Activated T-cell treated with anti-CD3 and anti-CD28 coated beads, Interleukin-2, amount 50 U/mL, for 24 hours (primary cell): ENCODE data around the gene CSF2.

Experiments used
- DNase-seq: peaks from one replicate; pipeline ENCODE4 v3.0.0-alpha.2; 2020
- H3K27ac Mint-ChIP-seq: 2 replicates; pipeline ENCODE4 v1.8.0; 2020; ENCODE audit warnings: mild to moderate bottlenecking, mixed read lengths
- H3K27me3 Mint-ChIP-seq: 2 replicates; pipeline ENCODE4 v1.8.0; 2020; ENCODE audit warnings: mixed read lengths
- H3K36me3 Mint-ChIP-seq: 2 replicates; pipeline ENCODE4 v1.8.0; 2020; ENCODE audit warnings: low read depth, mixed read lengths
- H3K4me1 Mint-ChIP-seq: 2 replicates; pipeline ENCODE4 v1.8.0; 2020; ENCODE audit warnings: low read depth, mixed read lengths
- H3K4me3 Mint-ChIP-seq: 2 replicates; pipeline ENCODE4 v1.8.0; 2020; ENCODE audit warnings: mild to moderate bottlenecking, moderate library complexity, mixed read lengths
- H3K9me3 Mint-ChIP-seq: 2 replicates; pipeline ENCODE4 v1.8.0; 2020; ENCODE audit warnings: mixed read lengths

The CSF2 gene

DNA sequence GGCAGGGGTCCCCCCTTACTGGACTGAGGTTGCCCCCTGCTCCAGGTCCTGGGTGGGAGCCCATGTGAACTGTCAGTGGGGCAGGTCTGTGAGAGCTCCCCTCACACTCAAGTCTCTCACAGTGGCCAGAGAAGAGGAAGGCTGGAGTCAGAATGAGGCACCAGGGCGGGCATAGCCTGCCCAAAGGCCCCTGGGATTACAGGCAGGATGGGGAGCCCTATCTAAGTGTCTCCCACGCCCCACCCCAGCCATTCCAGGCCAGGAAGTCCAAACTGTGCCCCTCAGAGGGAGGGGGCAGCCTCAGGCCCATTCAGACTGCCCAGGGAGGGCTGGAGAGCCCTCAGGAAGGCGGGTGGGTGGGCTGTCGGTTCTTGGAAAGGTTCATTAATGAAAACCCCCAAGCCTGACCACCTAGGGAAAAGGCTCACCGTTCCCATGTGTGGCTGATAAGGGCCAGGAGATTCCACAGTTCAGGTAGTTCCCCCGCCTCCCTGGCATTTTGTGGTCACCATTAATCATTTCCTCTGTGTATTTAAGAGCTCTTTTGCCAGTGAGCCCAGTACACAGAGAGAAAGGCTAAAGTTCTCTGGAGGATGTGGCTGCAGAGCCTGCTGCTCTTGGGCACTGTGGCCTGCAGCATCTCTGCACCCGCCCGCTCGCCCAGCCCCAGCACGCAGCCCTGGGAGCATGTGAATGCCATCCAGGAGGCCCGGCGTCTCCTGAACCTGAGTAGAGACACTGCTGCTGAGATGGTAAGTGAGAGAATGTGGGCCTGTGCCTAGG lies at the start of gene CSF2:
Gene CSF2 (plus strand): TSS at position 559 of the 783 bp plus-strand sequence. CDS start 35 bp downstream, at position 594.
- DNase-seq: peak; percentile 48
- Mint-ChIP-seq H3K27ac (peak within 1 kb of the TSS; percentile 47), H3K27me3 (no peaks in the 10 kb centered on the region), H3K4me3 (peak within 1 kb of the TSS; percentile 77), H3K9me3 (no peaks in the 10 kb centered on the region), H3K4me1 (peaks cover 74% of the 10 kb centered on the region), H3K36me3 (peaks cover 18% of the 10 kb centered on the region)

DNA sequence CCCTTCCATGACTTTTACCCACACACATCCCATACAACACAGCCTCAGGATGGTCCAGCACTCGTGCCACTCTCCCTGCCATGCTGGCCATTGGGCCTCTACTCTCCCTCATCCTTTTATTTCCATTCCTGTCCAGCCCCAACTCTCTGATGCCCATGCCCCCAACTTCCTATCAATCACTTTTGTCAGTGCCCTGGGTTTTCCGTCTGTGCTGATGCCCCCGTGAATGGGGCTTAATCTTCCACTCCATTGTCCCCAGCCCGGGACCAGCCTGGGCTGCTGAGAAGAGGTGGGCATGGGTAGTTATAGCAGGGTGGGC lies 49.5 kb upstream of the CSF2 start:
- Mint-ChIP-seq H3K4me3 (no peak overlapping the region), H3K9me3 (no peaks in the 10 kb centered on the region)
- DNase-seq: no peak

DNA sequence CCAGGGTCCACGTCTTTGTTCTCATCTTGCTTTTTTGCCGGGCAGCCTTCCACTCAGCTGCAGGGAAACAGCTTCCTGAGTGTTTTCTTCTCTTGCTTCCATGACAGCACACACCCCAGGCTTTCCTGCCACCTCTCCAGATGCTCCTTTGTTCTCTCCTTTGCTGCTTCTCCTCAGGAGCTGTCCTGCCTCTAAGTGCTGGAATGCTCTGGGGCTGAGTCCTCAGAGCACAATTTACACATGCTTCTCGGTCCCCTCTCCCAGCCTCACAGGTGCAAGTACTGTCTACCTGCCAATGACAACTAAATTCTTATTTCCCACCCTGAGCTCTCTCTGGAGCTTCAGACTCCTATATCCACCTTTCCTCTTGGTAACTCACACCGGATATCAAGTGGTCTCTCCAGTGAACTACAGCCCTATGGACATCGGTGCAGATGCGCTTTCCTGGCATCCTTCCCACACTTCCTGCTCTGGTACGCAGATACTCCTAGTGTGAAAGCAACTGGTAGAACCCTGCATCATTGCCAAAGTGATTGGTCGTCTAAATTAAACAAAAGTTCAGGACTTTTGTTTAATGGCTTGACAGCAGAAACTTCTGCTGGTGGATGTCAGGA lies 48.7 kb upstream of the CSF2 start:
- Mint-ChIP-seq H3K36me3 (no peaks in the 10 kb centered on the region), H3K4me3 (no peak overlapping the region), H3K27ac (no peak overlapping the region), H3K27me3 (no peaks in the 10 kb centered on the region), H3K9me3 (no peaks in the 10 kb centered on the region), H3K4me1 (peaks cover 21% of the 10 kb centered on the region)
- DNase-seq: peak; percentile 28

More for the DNA sequence above, 49.5 kb upstream of the CSF2 start:
- Mint-ChIP-seq H3K36me3 (no peaks in the 10 kb centered on the region), H3K27me3 (no peaks in the 10 kb centered on the region), H3K27ac (no peak overlapping the region), H3K4me1 (peaks cover 25% of the 10 kb centered on the region)

DNA sequence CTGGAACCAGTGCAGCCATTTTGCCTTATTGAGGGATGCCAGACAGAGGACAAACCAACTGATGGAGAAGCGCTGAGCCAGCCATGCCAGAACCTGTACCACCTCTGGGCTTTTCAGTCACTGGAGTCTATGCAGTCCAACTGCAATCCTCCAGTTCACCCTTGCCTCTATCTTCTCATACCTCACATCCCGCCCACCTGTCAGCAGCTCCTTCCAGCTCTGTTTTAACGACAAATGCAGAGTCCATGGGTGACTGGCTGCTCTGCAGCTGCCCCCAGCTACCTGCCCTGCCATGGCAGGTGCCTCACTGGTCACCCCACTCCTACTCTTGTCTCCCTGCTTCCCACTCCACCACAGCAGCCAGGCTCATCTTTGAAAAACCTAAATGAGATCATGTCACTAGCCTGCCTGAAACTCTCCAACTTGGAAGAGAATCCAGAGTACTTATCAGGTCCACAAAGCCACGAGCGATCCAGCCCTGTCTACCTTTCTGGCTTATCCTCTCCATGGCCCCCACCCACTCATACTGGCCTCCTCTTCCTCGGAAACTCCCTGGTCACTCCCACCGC lies 48.1 kb upstream of the CSF2 start:
- Mint-ChIP-seq H3K36me3 (no peaks in the 10 kb centered on the region), H3K27ac (no peak overlapping the region), H3K4me1 (peaks cover 15% of the 10 kb centered on the region), H3K9me3 (no peaks in the 10 kb centered on the region), H3K27me3 (no peaks in the 10 kb centered on the region), H3K4me3 (no peak overlapping the region)
- DNase-seq: peak; percentile 34

DNA sequence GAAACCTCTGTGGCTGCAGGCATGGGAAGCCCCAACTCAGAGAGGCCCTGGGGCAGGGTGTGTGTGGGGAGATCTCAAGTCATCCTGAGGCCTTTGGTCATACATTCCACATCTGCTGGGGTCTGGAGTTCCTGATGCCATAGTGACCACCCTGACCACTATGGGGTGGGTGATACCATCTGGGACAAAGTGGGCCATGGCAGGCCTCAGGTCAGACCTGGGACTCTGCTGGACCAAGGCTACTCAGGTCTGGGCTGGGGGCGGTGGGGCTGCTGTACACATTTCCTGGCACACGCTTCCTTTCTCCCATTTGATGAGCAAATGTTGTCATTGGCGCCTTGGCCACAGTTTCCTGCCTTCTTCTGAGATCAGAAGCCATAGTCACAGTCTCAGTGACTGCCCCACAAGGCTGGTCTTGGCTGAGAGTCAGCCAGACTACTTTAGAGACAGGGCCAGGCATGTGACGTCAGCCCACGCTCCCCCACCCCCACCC lies 47.0 kb upstream of the CSF2 start:
- DNase-seq: peak; percentile 57
- H3K36me3 Mint-ChIP-seq: no peaks in the 10 kb centered on the region
- H3K9me3 Mint-ChIP-seq: no peaks in the 10 kb centered on the region
- H3K4me1 Mint-ChIP-seq: peaks cover 7% of the 10 kb centered on the region
- H3K4me3 Mint-ChIP-seq: no peak overlapping the region
- no peaks in the 10 kb centered on the region for H3K27me3 Mint-ChIP-seq
- H3K27ac Mint-ChIP-seq: no peak overlapping the region

DNA sequence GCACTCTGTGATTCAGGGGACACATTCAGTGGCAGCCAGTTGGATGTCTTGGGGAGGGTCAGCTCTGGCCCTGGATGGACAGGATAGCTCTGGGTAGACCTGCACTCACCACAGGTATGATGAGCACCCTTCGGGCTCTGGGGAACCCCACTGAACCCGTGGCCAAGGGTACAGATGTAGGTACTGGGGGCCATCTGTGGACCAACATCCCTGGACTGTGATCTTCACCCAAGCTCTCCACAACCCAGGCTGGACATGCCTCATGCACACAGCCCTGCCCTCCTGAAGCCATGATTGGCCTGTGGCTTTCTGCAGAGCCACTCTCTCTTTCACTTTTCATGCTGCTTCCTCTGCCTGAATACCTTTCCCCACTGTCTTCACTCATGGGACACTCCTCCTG lies 46.6 kb upstream of the CSF2 start:
- Mint-ChIP-seq H3K27me3 (no peaks in the 10 kb centered on the region), H3K36me3 (no peaks in the 10 kb centered on the region), H3K4me1 (peaks cover 7% of the 10 kb centered on the region), H3K4me3 (no peak overlapping the region), H3K27ac (no peak overlapping the region), H3K9me3 (no peaks in the 10 kb centered on the region)
- no peak for DNase-seq

DNA sequence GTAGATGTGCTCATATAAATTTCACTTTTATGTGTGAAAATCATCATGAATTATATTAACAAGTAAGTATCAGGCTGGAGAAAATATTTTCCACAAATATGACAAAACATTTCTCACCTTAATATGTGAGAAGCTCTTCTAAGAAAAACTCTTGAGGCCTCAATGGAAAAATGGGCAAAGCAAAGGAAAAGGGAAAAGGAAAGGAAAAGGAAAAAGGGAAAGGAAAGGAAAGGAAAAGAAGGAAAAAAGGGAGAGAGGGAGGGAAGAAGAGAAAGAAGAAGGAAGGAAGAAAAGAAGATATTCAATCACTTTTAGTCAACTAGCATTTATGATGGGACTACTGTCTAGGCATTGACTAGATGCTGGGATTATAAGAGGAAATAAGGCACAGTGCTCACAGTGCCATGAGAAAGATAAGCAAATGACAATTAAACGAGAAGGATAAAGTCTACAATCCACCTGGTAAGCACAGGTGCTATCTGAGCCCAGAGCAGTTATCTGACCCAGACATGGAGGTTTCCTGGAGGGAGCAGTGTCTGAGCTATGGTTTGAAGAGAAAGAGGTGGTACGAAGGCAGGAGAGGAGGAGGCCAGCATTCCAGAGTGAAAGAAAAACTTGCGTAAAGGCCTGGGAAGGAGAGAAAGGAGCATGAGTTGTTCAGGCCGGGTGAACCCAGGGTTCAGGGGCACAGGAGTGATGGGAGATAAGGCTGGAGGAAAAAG lies 43.8 kb upstream of the CSF2 start:
- no peaks in the 10 kb centered on the region for H3K36me3 Mint-ChIP-seq
- DNase-seq: no peak
- peaks cover 7% of the 10 kb centered on the region for H3K4me1 Mint-ChIP-seq
- H3K27ac Mint-ChIP-seq: no peak overlapping the region
- H3K9me3 Mint-ChIP-seq: peaks cover 5% of the 10 kb centered on the region
- H3K27me3 Mint-ChIP-seq: peaks cover 2% of the 10 kb centered on the region
- H3K4me3 Mint-ChIP-seq: no peak overlapping the region

DNA sequence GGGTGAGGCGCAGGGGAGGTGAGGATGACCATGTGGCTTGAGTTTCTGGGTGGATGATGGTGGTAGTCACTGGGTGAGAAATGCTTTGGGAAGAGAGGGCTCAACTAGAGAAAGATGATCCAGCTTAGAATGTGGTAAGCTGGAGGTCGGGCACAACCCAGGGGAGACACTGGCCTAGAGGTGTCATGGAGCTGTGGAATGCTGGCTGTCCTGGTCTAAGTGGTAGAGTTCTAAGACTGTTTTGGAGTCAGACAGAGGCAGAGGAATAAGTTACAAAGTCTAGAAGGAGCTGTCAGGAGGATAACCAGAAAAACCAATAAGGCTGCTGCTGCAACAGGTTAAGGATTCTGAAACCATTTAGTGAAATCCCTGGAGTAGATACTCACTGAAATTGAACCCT lies 43.0 kb upstream of the CSF2 start:
- Mint-ChIP-seq H3K27me3 (peaks cover 2% of the 10 kb centered on the region), H3K4me3 (no peak overlapping the region), H3K4me1 (peaks cover 7% of the 10 kb centered on the region), H3K27ac (no peak overlapping the region), H3K36me3 (no peaks in the 10 kb centered on the region), H3K9me3 (peaks cover 5% of the 10 kb centered on the region)
- no peak for DNase-seq

DNA sequence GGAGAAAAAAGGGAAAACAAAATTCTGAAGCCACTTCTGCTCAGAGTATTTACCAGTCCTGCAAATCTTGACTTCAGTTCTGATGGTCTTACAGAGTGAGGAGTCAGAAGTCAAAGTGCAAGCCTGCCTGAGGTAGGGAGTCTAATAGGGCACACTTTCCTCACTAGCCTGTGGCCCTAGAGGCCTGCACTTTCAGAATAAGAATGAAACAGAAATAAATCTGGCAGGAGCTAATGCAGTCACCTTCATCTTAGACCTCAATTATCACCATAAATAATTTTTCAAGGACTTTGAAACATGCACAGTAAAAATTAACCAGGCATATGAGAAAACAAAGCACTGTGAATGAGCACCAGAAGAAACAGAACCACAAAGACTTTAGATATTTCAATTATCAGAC lies 41.4 kb upstream of the CSF2 start:
- Mint-ChIP-seq H3K27ac (no peak overlapping the region), H3K27me3 (peaks cover 2% of the 10 kb centered on the region), H3K36me3 (no peaks in the 10 kb centered on the region), H3K4me1 (peaks cover 18% of the 10 kb centered on the region), H3K9me3 (peaks cover 5% of the 10 kb centered on the region), H3K4me3 (no peak overlapping the region)
- no peak for DNase-seq

DNA sequence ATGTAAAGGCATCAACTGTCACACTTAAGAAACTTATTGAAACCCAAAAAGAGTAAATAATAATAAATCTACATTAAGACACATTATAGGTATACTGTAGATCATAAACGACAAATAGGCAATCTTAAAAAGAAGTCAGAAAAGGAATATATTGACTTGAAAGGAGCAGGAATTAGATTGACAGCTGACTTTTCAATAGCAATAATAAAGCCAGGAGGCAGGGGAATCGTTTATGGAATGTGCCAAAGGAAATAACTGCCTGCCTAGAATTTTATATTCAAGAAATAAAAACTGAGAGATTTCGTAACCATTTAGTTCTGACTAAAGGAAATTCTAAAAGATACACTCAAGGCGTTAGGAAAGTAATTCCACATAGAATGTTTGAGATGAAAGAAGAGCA lies 40.5 kb upstream of the CSF2 start:
- DNase-seq: no peak
- Mint-ChIP-seq H3K27me3 (peaks cover 2% of the 10 kb centered on the region), H3K4me3 (no peak overlapping the region), H3K36me3 (no peaks in the 10 kb centered on the region), H3K9me3 (peaks cover 9% of the 10 kb centered on the region), H3K4me1 (peaks cover 23% of the 10 kb centered on the region), H3K27ac (no peak overlapping the region)

DNA sequence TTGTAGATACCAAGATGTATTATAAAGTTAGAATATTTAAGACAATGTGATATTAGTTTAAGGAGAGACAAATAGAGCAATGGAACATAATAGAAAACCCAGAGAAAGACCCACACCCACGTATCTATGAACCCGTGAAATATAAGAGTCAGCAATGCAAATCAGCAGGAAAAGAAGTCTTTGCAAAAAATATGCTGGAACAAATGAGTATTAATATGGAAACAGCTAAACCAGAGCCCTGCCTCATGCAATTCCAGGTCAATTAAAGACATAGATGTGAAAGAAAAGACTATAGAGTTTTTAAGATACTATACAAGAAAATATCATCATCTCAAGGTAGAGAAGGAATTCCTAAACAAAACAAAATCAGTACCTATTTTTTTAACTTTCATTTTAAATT lies 36.2 kb upstream of the CSF2 start:
- H3K27me3 Mint-ChIP-seq: peaks cover 16% of the 10 kb centered on the region
- peaks cover 29% of the 10 kb centered on the region for H3K4me1 Mint-ChIP-seq
- no peaks in the 10 kb centered on the region for H3K36me3 Mint-ChIP-seq
- H3K9me3 Mint-ChIP-seq: peaks cover 18% of the 10 kb centered on the region
- no peak for DNase-seq
- no peak overlapping the region for H3K4me3 Mint-ChIP-seq
- no peak overlapping the region for H3K27ac Mint-ChIP-seq

DNA sequence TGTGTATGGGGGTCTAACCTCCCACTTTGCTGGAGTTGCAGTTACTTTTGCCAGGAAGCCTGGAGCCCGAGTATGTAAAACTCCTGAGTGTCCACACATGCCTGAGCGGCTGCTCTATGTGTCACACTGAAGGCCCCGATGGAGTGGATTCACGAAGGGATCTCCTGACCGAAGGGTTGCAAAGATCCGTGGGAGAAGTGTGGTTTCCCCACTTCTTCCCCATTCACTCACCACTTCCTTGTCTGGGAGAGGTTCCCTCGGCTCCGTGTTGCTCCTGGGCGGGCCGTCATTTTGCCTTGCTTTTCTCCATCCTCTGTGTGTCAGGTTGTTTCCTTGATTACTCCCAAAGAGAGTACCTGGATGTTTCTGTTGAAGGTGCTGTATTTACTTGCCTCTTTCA lies 29.4 kb upstream of the CSF2 start:
- Mint-ChIP-seq H3K4me1 (peaks cover 2% of the 10 kb centered on the region), H3K36me3 (no peaks in the 10 kb centered on the region), H3K9me3 (peaks cover 10% of the 10 kb centered on the region), H3K27me3 (peaks cover 20% of the 10 kb centered on the region), H3K4me3 (no peak overlapping the region), H3K27ac (no peak overlapping the region)
- DNase-seq: no peak

DNA sequence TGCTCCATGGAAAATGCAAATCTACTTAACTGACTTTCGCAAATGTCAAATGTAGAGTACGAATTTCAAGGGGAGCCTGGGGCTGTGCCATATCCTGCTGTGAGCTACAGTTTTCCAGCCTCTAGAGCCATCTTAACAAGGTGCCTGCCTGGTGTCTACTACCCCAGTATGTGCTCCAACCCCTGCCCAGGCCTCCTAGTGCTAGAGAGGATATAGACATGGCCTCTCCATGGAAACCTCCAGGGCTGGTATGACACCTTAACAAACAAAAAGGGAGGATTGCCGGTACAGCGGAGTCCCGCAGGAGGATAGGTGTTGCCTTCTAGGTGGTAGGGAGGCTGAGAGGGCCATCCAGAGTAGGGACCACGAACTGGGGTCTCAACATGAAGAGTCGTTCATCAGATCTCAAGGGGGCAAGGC lies 26.7 kb upstream of the CSF2 start:
- Mint-ChIP-seq H3K36me3 (no peaks in the 10 kb centered on the region), H3K4me1 (no peaks in the 10 kb centered on the region), H3K9me3 (peaks cover 6% of the 10 kb centered on the region), H3K27me3 (peaks cover 8% of the 10 kb centered on the region), H3K4me3 (no peak overlapping the region), H3K27ac (no peak overlapping the region)
- DNase-seq: no peak

DNA sequence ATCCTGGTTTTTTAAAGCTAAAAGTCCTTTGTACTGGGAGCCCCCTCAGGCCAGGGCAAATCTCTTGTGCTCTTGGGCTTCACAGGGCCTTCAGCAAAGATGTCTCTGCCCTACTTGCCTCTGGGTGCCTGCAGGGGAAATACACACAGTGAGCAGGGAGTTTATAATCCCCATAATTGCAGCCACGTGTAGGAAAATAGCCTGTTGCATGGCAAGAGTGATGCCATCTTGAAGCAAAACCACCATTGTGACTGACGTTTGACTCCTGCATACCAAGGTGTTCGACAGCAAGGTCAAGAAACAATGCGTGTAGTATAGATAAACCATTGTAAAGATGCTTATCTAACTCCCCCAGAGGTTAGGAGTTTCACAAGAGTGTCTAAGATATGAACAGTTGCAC lies 24.5 kb upstream of the CSF2 start:
- Mint-ChIP-seq H3K36me3 (no peaks in the 10 kb centered on the region), H3K9me3 (no peaks in the 10 kb centered on the region), H3K27ac (no peak overlapping the region), H3K27me3 (no peaks in the 10 kb centered on the region), H3K4me1 (no peaks in the 10 kb centered on the region), H3K4me3 (no peak overlapping the region)
- DNase-seq: no peak

DNA sequence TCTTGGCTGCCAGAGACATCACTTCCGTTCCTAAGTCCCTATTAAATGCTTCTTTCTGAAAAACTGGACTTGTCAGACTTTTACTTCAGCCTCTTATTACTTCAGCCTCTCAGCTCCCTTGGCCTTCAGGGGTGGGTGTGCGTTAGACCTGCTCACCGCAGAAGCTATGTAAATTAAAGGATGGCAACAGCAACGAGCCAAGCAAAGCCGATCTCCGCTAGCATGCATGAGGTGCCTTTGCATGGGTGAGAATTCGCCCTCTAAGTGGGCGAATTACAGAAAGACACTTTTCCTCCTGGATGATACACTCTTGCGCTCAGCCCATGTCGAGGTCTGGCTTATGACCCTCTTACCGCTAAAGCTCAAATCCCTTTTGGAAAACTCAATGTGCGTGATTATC lies 24.0 kb upstream of the CSF2 start:
- Mint-ChIP-seq H3K27ac (no peak overlapping the region), H3K4me3 (no peak overlapping the region)

More for the DNA sequence above, 24.0 kb upstream of the CSF2 start:
- H3K36me3 Mint-ChIP-seq: no peaks in the 10 kb centered on the region
- DNase-seq: no peak
- H3K4me1 Mint-ChIP-seq: peaks cover 3% of the 10 kb centered on the region
- H3K9me3 Mint-ChIP-seq: no peaks in the 10 kb centered on the region
- no peaks in the 10 kb centered on the region for H3K27me3 Mint-ChIP-seq
